ENCODE measurements around the gene UBE2J2.

Gene UBE2J2

GRCh38 chr1:1310476-1311053, 36.9 kb upstream of the UBE2J2 start:
- Histone ChIP-seq H3K4me1 (ENCODE audit: control insufficient read depth, low read length) (peaks cover 26% of the 10 kb centered on the region), H3K4me2 (ENCODE audit: low read length) (peak overlapping the region; percentile 80; the same call in 1 of the 2 replicates), H3K36me3 (ENCODE audit: control insufficient read depth, low read length) (peaks cover 59% of the 10 kb centered on the region), H4K20me1 (ENCODE audit: control insufficient read depth, insufficient read depth, low read depth, low read length) (0 out of 2 replicates have a peak, but pooled peaks cover 3% of the 10 kb centered on the region), H3K4me3 (ENCODE audit: low read length) (no peak overlapping the region), H3K9me3 (ENCODE audit: control insufficient read depth, insufficient read depth, low read length) (no peaks in the 10 kb centered on the region), H3F3A (ENCODE audit: control insufficient read depth, insufficient read depth) (peaks cover 2% of the 10 kb centered on the region; the same call in 1 of the 2 replicates), H3K27ac (ENCODE audit: low read depth, low read length) (no peak overlapping the region), H3K27me3 (ENCODE audit: control insufficient read depth, low read length) (no peaks in the 10 kb centered on the region), H3K9me2 (replicated peaks; ENCODE audit: control insufficient read depth, low read length) (no peaks in the 10 kb centered on the region), H3K79me2 (ENCODE audit: control insufficient read depth, low read length) (peaks cover 51% of the 10 kb centered on the region)
- TF ChIP-seq EZH2phosphoT487 (IDR thresholded peaks at IDR 0.05; ENCODE audit: borderline replicate concordance, low read length) (no peak), CTCF (IDR thresholded peaks at IDR 0.05; ENCODE audit: low read depth, low read length, poor library complexity, severe bottlenecking) (no peak)

GRCh38 chr1:1310109-1310385, 36.4 kb upstream of the UBE2J2 start:
- H3K4me2 ChIP-seq (ENCODE audit: low read length), result peak overlapping the region; percentile 80
- TF ChIP-seq EZH2phosphoT487 (IDR thresholded peaks at IDR 0.05; ENCODE audit: borderline replicate concordance, low read length) (no peak), CTCF (IDR thresholded peaks at IDR 0.05; ENCODE audit: low read depth, low read length, poor library complexity, severe bottlenecking) (no peak)
- no peaks in the 10 kb centered on the region for H3K9me2 ChIP-seq (replicated peaks; ENCODE audit: control insufficient read depth, low read length)
- H3K79me2 ChIP-seq (ENCODE audit: control insufficient read depth, low read length), result peaks cover 49% of the 10 kb centered on the region
- H3K27me3 ChIP-seq (ENCODE audit: control insufficient read depth, low read length), result no peaks in the 10 kb centered on the region
- H3K36me3 ChIP-seq (ENCODE audit: control insufficient read depth, low read length), result peaks cover 56% of the 10 kb centered on the region
- H3F3A ChIP-seq (ENCODE audit: control insufficient read depth, insufficient read depth), result peaks cover 2% of the 10 kb centered on the region; the same call in 1 of the 2 replicates
- 0 out of 2 replicates have a peak, but pooled peaks cover under 1% of the 10 kb centered on the region for H4K20me1 ChIP-seq (ENCODE audit: control insufficient read depth, insufficient read depth, low read depth, low read length)
- H3K4me1 ChIP-seq (ENCODE audit: control insufficient read depth, low read length), result peaks cover 32% of the 10 kb centered on the region
- no peak overlapping the region for H3K27ac ChIP-seq (ENCODE audit: low read depth, low read length)
- H3K4me3 ChIP-seq (ENCODE audit: low read length), result peak overlapping the region; percentile 76
- no peaks in the 10 kb centered on the region for H3K9me3 ChIP-seq (ENCODE audit: control insufficient read depth, insufficient read depth, low read length)

- Histone ChIP-seq H3K27me3 (ENCODE audit: control insufficient read depth, low read length) (no peaks in the 10 kb centered on the region), H3K79me2 (ENCODE audit: control insufficient read depth, low read length) (peaks cover 45% of the 10 kb centered on the region), H3K9me3 (ENCODE audit: control insufficient read depth, insufficient read depth, low read length) (no peaks in the 10 kb centered on the region), H3K36me3 (ENCODE audit: control insufficient read depth, low read length) (peaks cover 50% of the 10 kb centered on the region), H3K4me3 (ENCODE audit: low read length) (peak overlapping the region; percentile 76), H3K27ac (ENCODE audit: low read depth, low read length) (no peak overlapping the region; the same call in 1 of the 2 replicates), H3F3A (ENCODE audit: control insufficient read depth, insufficient read depth) (peaks cover 2% of the 10 kb centered on the region; the same call in 1 of the 2 replicates), H3K4me2 (ENCODE audit: low read length) (peak overlapping the region; percentile 80), H3K4me1 (ENCODE audit: control insufficient read depth, low read length) (peaks cover 36% of the 10 kb centered on the region), H4K20me1 (ENCODE audit: control insufficient read depth, insufficient read depth, low read depth, low read length) (no peaks in the 10 kb centered on the region), H3K9me2 (replicated peaks; ENCODE audit: control insufficient read depth, low read length) (no peaks in the 10 kb centered on the region)
- TF ChIP-seq EZH2phosphoT487 (IDR thresholded peaks at IDR 0.05; ENCODE audit: borderline replicate concordance, low read length), result no peak
- TF ChIP-seq CTCF (IDR thresholded peaks at IDR 0.05; ENCODE audit: low read depth, low read length, poor library complexity, severe bottlenecking), result no peak
Measured at GRCh38 chr1:1309251-1310108, 35.8 kb upstream of the UBE2J2 start.
